A673 (cell line): Measurements from ENCODE around the gene C2CD3. TPM values are rescaled to one million over a fixed set of nuclear protein-coding genes. Genes with fewer than 3 reads are reported as not detected.

Experiments
- BruUV-seq: library from RNA; stranded (reverse); fragments of 400-500 nt; replicated peaks from 2 replicates; lab custom pipeline; 2021; lab: Mats Ljungman, UMichigan
- CTCF ChIA-PET: fragments of 300-600 bp; sonication (Branson Sonifier 250); formaldehyde crosslinking; loops from one replicate; lab custom pipeline; 2022; ENCODE audit warnings: antibody characterized with exemption; lab: Charles Lee
- POLR2A ChIA-PET: fragments of 300-600 bp; sonication (Branson Sonifier 250); formaldehyde crosslinking; loops from one replicate; lab custom pipeline; 2022; ENCODE audit warnings: antibody characterized with exemption; ENCODE audit not compliant: low non-redundant PET; lab: Charles Lee
- DNase-seq: peaks from one replicate; pipeline ENCODE4 v3.0.0-alpha.2; 2015; ENCODE audit warnings: low spot score
- H3K27ac ChIP-seq: fragments of 200-600 bp; sonication (generic); 2 replicates; pipeline ENCODE4 v1.5.1; 2016; ENCODE audit warnings: mixed run types, low read depth, mild to moderate bottlenecking, mixed read lengths, antibody characterized with exemption, low read length; ENCODE audit not compliant: poor library complexity, severe bottlenecking
- H3K27me3 ChIP-seq: fragments of 200-600 bp; sonication (generic); replicated peaks from 2 replicates; pipeline ENCODE4 v1.6.1; 2017; ENCODE audit warnings: mixed run types, low read depth, mild to moderate bottlenecking, mixed read lengths, antibody characterized with exemption, low read length; ENCODE audit not compliant: insufficient read depth, poor library complexity
- H3K36me3 ChIP-seq: fragments of 200-600 bp; sonication (generic); 2 replicates; pipeline ENCODE4 v1.6.1; 2016; ENCODE audit warnings: mixed run types, mild to moderate bottlenecking, mixed read lengths, antibody characterized with exemption, low read length; ENCODE audit not compliant: insufficient read depth, poor library complexity, severe bottlenecking
- H3K4me1 ChIP-seq: fragments of 200-600 bp; sonication (generic); 2 replicates; pipeline ENCODE4 v1.6.1; 2017; ENCODE audit warnings: mixed run types, mild to moderate bottlenecking, mixed read lengths, antibody characterized with exemption, low read length; ENCODE audit not compliant: insufficient read depth, poor library complexity, severe bottlenecking
- H3K4me3 ChIP-seq: fragments of 200-600 bp; sonication (generic); 2 replicates; pipeline ENCODE4 v1.5.1; 2016; ENCODE audit warnings: low read depth, mixed run types, mild to moderate bottlenecking, mixed read lengths, low read length; ENCODE audit not compliant: poor library complexity, severe bottlenecking
- H3K9me3 ChIP-seq: fragments of 200-600 bp; sonication (generic); 2 replicates; pipeline ENCODE4 v1.6.1; 2016; ENCODE audit warnings: mixed run types, low read depth, mild to moderate bottlenecking, mixed read lengths, antibody characterized with exemption, low read length; ENCODE audit not compliant: poor library complexity, severe bottlenecking
- CTCF ChIP-seq: fragments of 300-800, 200-600 bp; sonication (generic); conservative IDR thresholded peaks from 2 replicates; pipeline ENCODE4 v1.5.1; 2017; ENCODE audit warnings: low read depth, mild to moderate bottlenecking, antibody characterized with exemption, low read length, moderate library complexity, mixed read lengths
- EZH2 ChIP-seq: fragments of 200-600 bp; sonication (generic); IDR thresholded peaks from 2 replicates; pipeline ENCODE4 v1.6.1; 2017; ENCODE audit warnings: borderline replicate concordance, low read depth, mild to moderate bottlenecking, mixed read lengths, antibody characterized with exemption, low read length; ENCODE audit not compliant: poor library complexity, severe bottlenecking
- intact Hi-C: fragments of 100-400 bp; cut with micrococcal nuclease; formaldehyde crosslinking; loops from one replicate; pipeline ENCODE4 v1.10.0; 2022; ENCODE audit not compliant: unreplicated experiment
- total RNA-seq: library from RNA; stranded (reverse); gene quantifications from 2 replicates; pipeline ENCODE4 v1.2.3, GENCODE V29; 2021

C2CD3 gene
- total RNA-seq, 1 experiment from 2014 or later: 49.1 TPM

- Histone ChIP-seq H3K36me3 (no peaks in the 10 kb centered on the region), H3K27me3 (no peaks in the 10 kb centered on the region), H3K4me1 (peaks cover 9% of the 10 kb centered on the region), H3K27ac (no peak overlapping the region), H3K9me3 (peaks cover 4% of the 10 kb centered on the region), H3K4me3 (no peak overlapping the region)
- ChIA-PET CTCF (no interaction called here), POLR2A (no interaction called here)
- intact Hi-C loops: no loop called here
- BruUV-seq: no TSS peak
- TF ChIP-seq CTCF: no peak
- TF ChIP-seq EZH2: no peak
- no peak for DNase-seq
Observed at GRCh38 chr11:74196781-74197486, 26.1 kb upstream of the C2CD3 start.

- Histone ChIP-seq H3K4me3 (no peak overlapping the region), H3K27ac (no peak overlapping the region), H3K9me3 (peaks cover 4% of the 10 kb centered on the region), H3K27me3 (no peaks in the 10 kb centered on the region), H3K36me3 (no peaks in the 10 kb centered on the region), H3K4me1 (peaks cover 9% of the 10 kb centered on the region)
- TF ChIP-seq CTCF (no peak), EZH2 (no peak)
- POLR2A ChIA-PET: no interaction called here
- intact Hi-C loops: no loop called here
- CTCF ChIA-PET: no interaction called here
- DNase-seq: peak; percentile 20
- BruUV-seq: no TSS peak
Observed at GRCh38 chr11:74195828-74196227, 25.0 kb upstream of the C2CD3 start.

- H3K27ac ChIP-seq: no peak overlapping the region
- no peak for TF ChIP-seq EZH2
- no peaks in the 10 kb centered on the region for H3K4me1 ChIP-seq
- no peak for DNase-seq
- BruUV-seq: no TSS peak
- ChIA-PET POLR2A (no interaction called here), CTCF (no interaction called here)
- H3K27me3 ChIP-seq: no peaks in the 10 kb centered on the region
- intact Hi-C loops: no loop called here
- no peaks in the 10 kb centered on the region for H3K9me3 ChIP-seq
- H3K36me3 ChIP-seq: no peaks in the 10 kb centered on the region
- no peak overlapping the region for H3K4me3 ChIP-seq
Observed at GRCh38 chr11:74185695-74186094, 14.9 kb upstream of the C2CD3 start.

GRCh38 chr11:74185285-74185684 is 14.5 kb upstream of the C2CD3 start:
- no peak overlapping the region for H3K4me3 ChIP-seq
- no peaks in the 10 kb centered on the region for H3K9me3 ChIP-seq
- intact Hi-C loops: no loop called here
- H3K27me3 ChIP-seq: no peaks in the 10 kb centered on the region
- no peak for DNase-seq
- POLR2A ChIA-PET: interaction anchor here (0.6 kb wide), 1 partner anchor 43 kb away, joined by 7 read pairs; no protein-coding TSS in a partner anchor
- H3K4me1 ChIP-seq: no peaks in the 10 kb centered on the region
- TF ChIP-seq CTCF: no peak
- TF ChIP-seq EZH2: no peak
- no peaks in the 10 kb centered on the region for H3K36me3 ChIP-seq
- BruUV-seq: no TSS peak
- CTCF ChIA-PET: no interaction called here
- no peak overlapping the region for H3K27ac ChIP-seq
